NCI-H2029 (cell line): ENCODE data around the gene C1orf35.

ENCODE experiments used
- DNase-seq: peaks from one replicate; lab custom pipeline; 2025; lab: John Stamatoyannopoulos, UW

Gene C1orf35

GRCh38 chr1:228079013-228079412 lies 24.1 kb downstream of the C1orf35 start:
- DNase-seq = no peak

GRCh38 chr1:228077565-228078330 lies 25.4 kb downstream of the C1orf35 start:
- no peak for DNase-seq

- DNase-seq = no peak
Observed at GRCh38 chr1:228076796-228077430, 26.2 kb downstream of the C1orf35 start.

GRCh38 chr1:228075801-228076271 lies 27.3 kb downstream of the C1orf35 start:
- DNase-seq = no peak

GRCh38 chr1:228074954-228075730 lies 28.0 kb downstream of the C1orf35 start:
- DNase-seq = no peak

GRCh38 chr1:228073857-228074545 lies 29.1 kb downstream of the C1orf35 start:
- DNase-seq = no peak

GRCh38 chr1:228073061-228073856 lies 29.9 kb downstream of the C1orf35 start:
- DNase-seq = no peak

GRCh38 chr1:228072658-228073043 lies 30.5 kb downstream of the C1orf35 start:
- no peak for DNase-seq

GRCh38 chr1:228071839-228072657 lies 31.1 kb downstream of the C1orf35 start:
- DNase-seq = no peak

- no peak for DNase-seq
Observed at GRCh38 chr1:228070851-228071250, 32.3 kb downstream of the C1orf35 start.

GRCh38 chr1:228070173-228070572 lies 33.0 kb downstream of the C1orf35 start:
- DNase-seq = no peak

GRCh38 chr1:228068359-228068758 lies 34.8 kb downstream of the C1orf35 start:
- no peak for DNase-seq

- DNase-seq = no peak
Observed at GRCh38 chr1:228066891-228067654, 36.1 kb downstream of the C1orf35 start.

GRCh38 chr1:228066416-228066815 lies 36.7 kb downstream of the C1orf35 start:
- DNase-seq = no peak

- DNase-seq = no peak
Observed at GRCh38 chr1:228065543-228066347, 37.4 kb downstream of the C1orf35 start.

- DNase-seq = no peak
Observed at GRCh38 chr1:228064741-228065542, 38.2 kb downstream of the C1orf35 start.

GRCh38 chr1:228064296-228064695 lies 38.8 kb downstream of the C1orf35 start:
- DNase-seq = no peak
